ENCODE results near the gene NPS. TPM values are rescaled to one million over a fixed set of nuclear protein-coding genes. Genes with fewer than 3 reads are reported as not detected.

NPS gene
- total RNA-seq, 6 experiments from 2014 or later: not detected

DNA sequence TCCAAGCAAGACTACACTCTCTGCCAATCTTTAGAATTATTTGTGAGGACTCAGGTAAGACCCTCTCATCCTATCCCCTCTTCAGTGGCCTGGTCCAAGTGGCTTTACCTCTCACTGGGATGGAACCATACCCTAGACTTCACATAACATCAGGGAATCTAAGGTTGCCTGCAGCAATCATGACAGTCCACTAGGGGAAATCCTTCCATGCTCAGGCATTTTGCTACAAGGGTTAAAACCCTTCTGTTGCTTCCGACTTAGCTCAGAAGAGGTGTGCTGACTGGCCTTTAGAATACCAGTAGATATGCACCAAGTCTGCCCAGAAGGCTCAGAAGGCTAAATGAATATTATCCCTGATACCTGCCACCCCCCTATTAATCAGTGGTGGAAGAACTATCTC lies 24.9 kb upstream of the NPS start:
- no peak for ATAC-seq
- intact Hi-C loops (cut with DNase I): no loop called here
- WGBS (ENCODE audit: insufficient coverage, low coverage, low lambda C conversion rate, missing lambda C conversion rate): 0% methylated on average over 1 of the region's 1 CpG

GRCh38 chr10:127524908-127525665 lies 24.0 kb upstream of the NPS start:
- TF ChIP-seq POLR2A (IDR thresholded peaks at IDR 0.05): no peak
- TF ChIP-seq, protein P1, sequence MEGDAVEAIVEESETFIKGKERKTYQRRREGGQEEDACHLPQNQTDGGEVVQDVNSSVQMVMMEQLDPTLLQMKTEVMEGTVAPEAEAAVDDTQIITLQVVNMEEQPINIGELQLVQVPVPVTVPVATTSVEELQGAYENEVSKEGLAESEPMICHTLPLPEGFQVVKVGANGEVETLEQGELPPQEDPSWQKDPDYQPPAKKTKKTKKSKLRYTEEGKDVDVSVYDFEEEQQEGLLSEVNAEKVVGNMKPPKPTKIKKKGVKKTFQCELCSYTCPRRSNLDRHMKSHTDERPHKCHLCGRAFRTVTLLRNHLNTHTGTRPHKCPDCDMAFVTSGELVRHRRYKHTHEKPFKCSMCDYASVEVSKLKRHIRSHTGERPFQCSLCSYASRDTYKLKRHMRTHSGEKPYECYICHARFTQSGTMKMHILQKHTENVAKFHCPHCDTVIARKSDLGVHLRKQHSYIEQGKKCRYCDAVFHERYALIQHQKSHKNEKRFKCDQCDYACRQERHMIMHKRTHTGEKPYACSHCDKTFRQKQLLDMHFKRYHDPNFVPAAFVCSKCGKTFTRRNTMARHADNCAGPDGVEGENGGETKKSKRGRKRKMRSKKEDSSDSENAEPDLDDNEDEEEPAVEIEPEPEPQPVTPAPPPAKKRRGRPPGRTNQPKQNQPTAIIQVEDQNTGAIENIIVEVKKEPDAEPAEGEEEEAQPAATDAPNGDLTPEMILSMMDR (IDR thresholded peaks at IDR 0.05): no peak
- Histone ChIP-seq H3K27me3 (no peaks in the 10 kb centered on the region), H3K4me1 (no peaks in the 10 kb centered on the region), H3K9me3 (no peaks in the 10 kb centered on the region), H3K4me3 (no peak overlapping the region), H3K27ac (no peak overlapping the region), H3K36me3 (no peaks in the 10 kb centered on the region)
- DNase-seq: no peak
- WGBS (ENCODE audit: insufficient coverage, low coverage, low lambda C conversion rate, missing lambda C conversion rate): 56% methylated on average over 7 of the region's 7 CpGs
- ATAC-seq: no peak
- intact Hi-C loops (cut with DNase I): no loop called here

More for the DNA sequence above, 24.9 kb upstream of the NPS start:
- Histone ChIP-seq H3K9me3 (no peaks in the 10 kb centered on the region), H3K27ac (no peak overlapping the region), H3K4me3 (no peak overlapping the region), H3K36me3 (no peaks in the 10 kb centered on the region), H3K4me1 (no peaks in the 10 kb centered on the region), H3K27me3 (no peaks in the 10 kb centered on the region)
- DNase-seq: no peak
- TF ChIP-seq POLR2A (IDR thresholded peaks at IDR 0.05): no peak
- TF ChIP-seq, protein P1 (IDR thresholded peaks at IDR 0.05): no peak

DNA sequence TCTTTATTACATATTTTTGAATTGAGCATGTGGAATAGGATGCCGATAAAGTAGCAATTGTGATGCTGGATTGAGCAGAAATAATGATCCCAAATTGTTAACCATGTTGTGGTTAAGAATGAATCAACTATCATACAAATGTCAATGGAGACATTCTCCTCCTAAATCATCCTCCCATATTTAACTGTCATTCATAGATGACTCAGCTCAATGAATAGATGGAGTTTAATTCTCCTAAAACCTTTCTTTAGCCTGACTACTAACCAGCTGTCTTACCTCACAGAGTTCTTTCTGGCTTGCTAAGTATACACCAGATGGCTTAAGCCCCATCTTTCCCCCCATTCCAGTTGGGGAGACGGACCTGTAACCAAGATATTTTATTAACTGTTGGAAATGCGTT lies 23.4 kb upstream of the NPS start:
- H3K27me3 ChIP-seq: no peaks in the 10 kb centered on the region
- H3K9me3 ChIP-seq: no peaks in the 10 kb centered on the region
- no peaks in the 10 kb centered on the region for H3K4me1 ChIP-seq
- DNase-seq (no peak), ATAC-seq (no peak)
- intact Hi-C loops (cut with DNase I): no loop called here
- TF ChIP-seq, protein P1 (IDR thresholded peaks at IDR 0.05): no peak
- TF ChIP-seq POLR2A (IDR thresholded peaks at IDR 0.05): no peak
- H3K36me3 ChIP-seq: no peaks in the 10 kb centered on the region
- H3K4me3 ChIP-seq: no peak overlapping the region
- WGBS (ENCODE audit: insufficient coverage, low coverage, low lambda C conversion rate, missing lambda C conversion rate): 54% methylated on average over 3 of the region's 3 CpGs
- H3K27ac ChIP-seq: no peak overlapping the region

GRCh38 chr10:127526161-127526560 lies 22.9 kb upstream of the NPS start:
- intact Hi-C loops (cut with DNase I): no loop called here
- WGBS (ENCODE audit: insufficient coverage, low coverage, low lambda C conversion rate, missing lambda C conversion rate): 72% methylated on average over 4 of the region's 4 CpGs

More at GRCh38 chr10:127526161-127526560, 22.9 kb upstream of the NPS start:
- no peaks in the 10 kb centered on the region for H3K4me1 ChIP-seq
- H3K4me3 ChIP-seq: no peak overlapping the region
- ATAC-seq: no peak
- H3K27me3 ChIP-seq: no peaks in the 10 kb centered on the region
- no peak overlapping the region for H3K27ac ChIP-seq
- no peaks in the 10 kb centered on the region for H3K36me3 ChIP-seq
- TF ChIP-seq, protein P1 (IDR thresholded peaks at IDR 0.05): no peak
- no peak for TF ChIP-seq POLR2A (IDR thresholded peaks at IDR 0.05)
- no peak for DNase-seq
- H3K9me3 ChIP-seq: no peaks in the 10 kb centered on the region
